Heart left ventricle (tissue), 13 donors: ENCODE measurements around the gene PTCRA.

Experiments used
- POLR2A ChIP-seq, 2 donors: fragments of 450-650 bp; IDR thresholded peaks; one replicate each; pipeline ENCODE4 v1.6.1; 2017; ENCODE audit warnings: antibody characterized with exemption in 2 of 2, mild to moderate bottlenecking in 2 of 2, moderate library complexity in 2 of 2
- TF ChIP-seq, protein P1 (sequence below), 12 donors: fragments of 200-600 bp; sonication (generic) in 4 of 12; IDR thresholded peaks; one replicate each; pipeline versions ENCODE4 v1.5.0 to v1.8.0; 2018 to 2022; ENCODE audit warnings: antibody characterized with exemption in 12 of 12, mild to moderate bottlenecking in 5 of 12
- donor health status: ischemic (EF 13 %, LVEDD 7.1; RV severe dilation, severe dysfunction).
- donor health status: DM: no; HTN: yes; CAD: no.
- donor health status: DM: no; HTN: no; CAD: no.
- donor health status: ischemic (EF 25% LVEDD 6.9; RV normal size, moderate dysfunction).
- donor health status: ischemic (EF 25% LVEDD 5.7; RV mildly dilated, moderate dysfunction).
- donor health status: ischemic (EF 35%, LVEDD 5.7; RV mildly dilated, moderate dysfunction).
- donor health status: nonischemic (EF 11% LVEDD 7.7; RV severe dilation, severe dysfunction).
- donor health status: DM: yes; HTN: yes; CAD: no.
- donor health status: PGD.
- donor health status: ischemic (EF 29% LVEDD 5.4; RV normal size, mild dysfunction).
- donor health status: nonischemic (EF 23%, LVEDD 6.1; RV moderate dilation, normal function).

DNA sequence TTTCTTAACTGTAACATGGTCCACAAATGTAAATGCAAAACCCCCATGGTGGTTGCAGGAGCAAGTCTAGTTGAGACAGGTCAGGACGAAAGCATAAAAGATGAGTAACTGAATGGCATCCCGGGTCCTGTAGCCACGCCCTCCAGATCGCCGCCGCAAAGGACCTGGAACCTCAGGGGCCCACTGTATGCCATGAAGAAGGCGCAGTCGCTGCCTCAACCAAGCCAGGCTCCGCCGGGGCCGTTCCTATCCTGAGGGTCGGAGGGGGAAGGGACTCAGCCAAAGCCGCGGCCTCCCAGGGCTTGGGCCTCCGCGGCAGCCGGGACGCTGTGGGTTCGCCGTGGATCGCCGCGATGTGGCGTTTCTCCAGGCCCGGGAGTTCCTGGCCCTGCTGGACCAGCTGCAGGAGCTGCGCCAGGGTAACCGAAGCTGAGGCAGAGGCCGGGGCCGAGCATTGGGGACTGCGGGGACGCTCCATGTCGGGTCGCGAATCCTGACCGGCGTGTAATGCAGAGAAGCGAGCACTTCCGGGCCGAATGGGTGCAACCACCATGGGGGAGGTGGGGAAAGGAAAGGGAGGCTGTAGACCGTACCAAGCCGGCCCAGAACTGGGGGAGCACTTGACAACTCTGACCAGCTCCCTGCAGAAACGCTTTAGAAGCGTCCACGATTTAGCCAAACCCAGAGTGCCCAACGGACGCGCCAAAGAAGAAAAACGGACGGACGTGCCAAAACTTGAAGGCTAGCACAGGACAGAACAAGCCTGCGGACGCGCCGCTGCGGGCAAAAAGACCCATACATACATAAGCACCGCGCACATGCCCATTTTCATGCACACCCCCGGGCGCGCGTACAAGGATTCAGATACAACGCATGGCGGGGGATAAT is 25.3 kb upstream of the PTCRA start:
- TF ChIP-seq POLR2A (IDR thresholded peaks at IDR 0.05), result peak in 1 of 2 donors; percentile 71
- TF ChIP-seq, protein P1, sequence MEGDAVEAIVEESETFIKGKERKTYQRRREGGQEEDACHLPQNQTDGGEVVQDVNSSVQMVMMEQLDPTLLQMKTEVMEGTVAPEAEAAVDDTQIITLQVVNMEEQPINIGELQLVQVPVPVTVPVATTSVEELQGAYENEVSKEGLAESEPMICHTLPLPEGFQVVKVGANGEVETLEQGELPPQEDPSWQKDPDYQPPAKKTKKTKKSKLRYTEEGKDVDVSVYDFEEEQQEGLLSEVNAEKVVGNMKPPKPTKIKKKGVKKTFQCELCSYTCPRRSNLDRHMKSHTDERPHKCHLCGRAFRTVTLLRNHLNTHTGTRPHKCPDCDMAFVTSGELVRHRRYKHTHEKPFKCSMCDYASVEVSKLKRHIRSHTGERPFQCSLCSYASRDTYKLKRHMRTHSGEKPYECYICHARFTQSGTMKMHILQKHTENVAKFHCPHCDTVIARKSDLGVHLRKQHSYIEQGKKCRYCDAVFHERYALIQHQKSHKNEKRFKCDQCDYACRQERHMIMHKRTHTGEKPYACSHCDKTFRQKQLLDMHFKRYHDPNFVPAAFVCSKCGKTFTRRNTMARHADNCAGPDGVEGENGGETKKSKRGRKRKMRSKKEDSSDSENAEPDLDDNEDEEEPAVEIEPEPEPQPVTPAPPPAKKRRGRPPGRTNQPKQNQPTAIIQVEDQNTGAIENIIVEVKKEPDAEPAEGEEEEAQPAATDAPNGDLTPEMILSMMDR (IDR thresholded peaks at IDR 0.05), result no peak
